GM12874 (cell line): Measurements from ENCODE around the gene GTF3A.

ENCODE experiments used
- TF ChIP-seq, protein P1 (sequence below): IDR thresholded peaks from 2 replicates; pipeline ENCODE4 v1.5.1; 2011; ENCODE audit warnings: low read depth, mild to moderate bottlenecking, control low read depth, low read length, moderate library complexity; ENCODE audit not compliant: insufficient read depth

The GTF3A gene

DNA sequence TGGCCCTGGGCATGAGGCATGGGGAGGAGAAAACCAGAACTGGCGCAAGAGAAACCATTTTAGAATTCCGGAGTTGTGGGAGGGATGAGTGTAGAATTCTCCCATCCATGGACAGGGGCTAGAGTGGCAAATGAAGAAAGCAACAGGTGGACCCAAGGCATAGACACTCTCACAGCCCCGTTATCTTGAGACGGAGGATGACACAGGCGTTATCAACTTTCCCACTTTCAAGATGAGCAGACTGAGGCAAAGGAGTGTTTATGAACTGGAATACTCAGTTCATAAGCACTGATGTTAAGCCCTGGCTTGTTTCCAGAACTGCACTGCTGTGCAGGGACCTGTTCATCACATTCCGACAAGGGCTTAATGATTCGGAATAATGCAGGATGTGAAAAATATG lies 1.1 kb upstream of the GTF3A start:
- TF ChIP-seq, protein P1, sequence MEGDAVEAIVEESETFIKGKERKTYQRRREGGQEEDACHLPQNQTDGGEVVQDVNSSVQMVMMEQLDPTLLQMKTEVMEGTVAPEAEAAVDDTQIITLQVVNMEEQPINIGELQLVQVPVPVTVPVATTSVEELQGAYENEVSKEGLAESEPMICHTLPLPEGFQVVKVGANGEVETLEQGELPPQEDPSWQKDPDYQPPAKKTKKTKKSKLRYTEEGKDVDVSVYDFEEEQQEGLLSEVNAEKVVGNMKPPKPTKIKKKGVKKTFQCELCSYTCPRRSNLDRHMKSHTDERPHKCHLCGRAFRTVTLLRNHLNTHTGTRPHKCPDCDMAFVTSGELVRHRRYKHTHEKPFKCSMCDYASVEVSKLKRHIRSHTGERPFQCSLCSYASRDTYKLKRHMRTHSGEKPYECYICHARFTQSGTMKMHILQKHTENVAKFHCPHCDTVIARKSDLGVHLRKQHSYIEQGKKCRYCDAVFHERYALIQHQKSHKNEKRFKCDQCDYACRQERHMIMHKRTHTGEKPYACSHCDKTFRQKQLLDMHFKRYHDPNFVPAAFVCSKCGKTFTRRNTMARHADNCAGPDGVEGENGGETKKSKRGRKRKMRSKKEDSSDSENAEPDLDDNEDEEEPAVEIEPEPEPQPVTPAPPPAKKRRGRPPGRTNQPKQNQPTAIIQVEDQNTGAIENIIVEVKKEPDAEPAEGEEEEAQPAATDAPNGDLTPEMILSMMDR: no peak

DNA sequence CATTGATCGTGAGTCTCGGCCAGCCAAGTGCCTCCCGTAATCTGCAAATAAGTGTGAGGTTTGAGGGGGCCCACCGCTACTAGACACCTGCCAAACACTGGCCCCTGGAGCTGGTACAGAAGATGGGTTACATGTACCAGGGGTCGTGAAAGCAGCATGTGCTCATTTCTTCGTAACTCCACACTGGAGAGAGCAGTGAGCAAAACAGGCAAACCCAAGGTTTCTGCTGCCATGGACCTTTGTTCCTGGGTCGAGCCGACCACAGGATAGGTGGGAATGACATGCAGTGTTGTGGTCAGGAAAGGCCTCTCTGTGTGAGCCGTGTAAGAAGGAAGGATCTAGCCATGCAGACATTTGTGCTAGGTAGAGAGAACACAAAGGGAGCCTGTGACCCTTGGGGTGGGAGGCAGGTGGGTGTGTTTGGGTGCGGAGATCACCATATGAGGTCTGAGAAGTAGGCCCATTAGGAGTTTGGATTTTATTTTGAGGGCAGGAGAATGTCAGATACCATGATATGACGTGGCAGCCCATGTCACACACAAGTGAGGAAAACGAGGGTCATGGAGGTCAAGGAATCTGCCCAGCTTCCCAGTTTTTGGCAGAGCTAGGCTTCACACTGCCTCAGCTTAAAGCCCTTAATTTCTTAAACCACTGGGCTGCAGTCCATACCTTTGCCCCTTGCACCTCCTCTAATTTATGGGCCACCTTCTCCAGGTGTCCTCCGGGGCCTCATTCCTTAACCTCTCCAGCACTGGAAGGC lies 919 bp downstream of the GTF3A start:
- TF ChIP-seq, protein P1: no peak

- TF ChIP-seq, protein P1: peak; percentile 32; the same call in 1 of the 2 replicates
Measured at GRCh38 chr13:27425918-27426630, 1.7 kb downstream of the GTF3A start.

GRCh38 chr13:27427641-27428040 lies 3.2 kb downstream of the GTF3A start:
- TF ChIP-seq, protein P1: no peak

- TF ChIP-seq, protein P1: no peak
Measured at GRCh38 chr13:27428160-27428559, 3.7 kb downstream of the GTF3A start.

DNA sequence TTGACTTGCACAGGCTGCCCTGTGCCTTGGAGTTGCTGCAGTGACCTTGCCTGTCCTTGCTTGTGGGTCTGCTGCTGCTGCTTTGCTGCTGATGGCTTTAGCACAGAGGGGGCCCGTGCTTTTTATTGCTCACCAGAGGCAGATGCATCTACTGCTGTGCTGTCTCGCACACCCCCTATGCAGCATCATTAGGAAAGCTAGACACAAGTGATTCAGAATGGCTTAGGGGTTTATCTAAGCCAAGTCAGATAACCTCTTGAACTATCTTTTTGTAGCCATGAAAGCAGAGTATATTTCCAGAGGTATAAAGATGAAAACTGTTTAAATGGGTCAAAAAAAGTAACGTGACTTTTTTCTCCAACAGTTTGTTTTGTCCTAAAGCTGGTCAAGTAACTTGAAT lies 7.8 kb downstream of the GTF3A start:
- TF ChIP-seq, protein P1: no peak

DNA sequence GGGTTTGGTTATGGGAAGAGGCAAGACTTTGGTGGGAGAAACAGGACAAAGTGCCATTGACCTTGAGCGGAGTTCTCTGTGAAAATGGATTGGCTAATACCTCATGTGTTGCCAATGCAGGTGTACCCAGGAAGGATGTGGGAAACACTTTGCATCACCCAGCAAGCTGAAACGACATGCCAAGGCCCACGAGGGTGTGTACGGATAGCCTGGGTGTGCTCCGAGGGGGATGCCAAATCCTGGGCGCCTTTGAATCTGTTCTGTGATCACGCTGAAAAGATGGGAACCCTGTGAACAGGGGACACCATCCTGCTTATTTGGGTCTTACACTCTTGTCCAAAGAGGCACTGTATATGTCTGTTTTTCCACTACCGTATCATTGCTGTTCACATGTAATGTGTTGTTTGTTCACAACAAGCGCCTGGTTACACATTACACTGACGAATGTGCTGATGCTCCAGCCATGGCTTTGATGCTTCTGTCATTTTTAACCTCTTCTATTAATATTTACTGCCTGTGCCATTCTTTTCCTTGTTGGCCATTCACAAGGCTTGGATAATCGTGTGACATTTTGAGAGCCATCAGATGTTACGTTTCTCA lies 8.3 kb downstream of the GTF3A start:
- TF ChIP-seq, protein P1: no peak
